ENCODE data around the gene SRP9.
"Not testable (repeated sequence)": the region's sequence is repeated elsewhere in the genome, so short reads cannot be mapped to it uniquely, and the experiment has no call there.

Gene SRP9

GRCh38 chr1:225747566-225747965 lies 30.1 kb upstream of the SRP9 start:
- H3K9me3 Mint-ChIP-seq, result no peaks in the 10 kb centered on the region
- H3K4me1 Mint-ChIP-seq (ENCODE audit: low read depth in 2 of 2), result peaks cover 0 to 2% of the 10 kb centered on the region in 2 donors
- no peak overlapping the region for H3K27ac Mint-ChIP-seq
- H3K36me3 Mint-ChIP-seq (ENCODE audit: insufficient read depth), result no peaks in the 10 kb centered on the region
- no peak for DNase-seq
- H3K4me3 Mint-ChIP-seq, result no peak overlapping the region
- ATAC-seq (replicated peaks), result no peak
- peaks cover 0 to 20% of the 10 kb centered on the region in 2 donors for H3K27me3 Mint-ChIP-seq

GRCh38 chr1:225748529-225748928 lies 29.1 kb upstream of the SRP9 start:
- Mint-ChIP-seq H3K4me3 (no peak overlapping the region), H3K9me3 (no peaks in the 10 kb centered on the region), H3K27ac (no peak overlapping the region), H3K36me3 (ENCODE audit: insufficient read depth) (no peaks in the 10 kb centered on the region), H3K27me3 (peaks cover 0 to 20% of the 10 kb centered on the region in 2 donors), H3K4me1 (ENCODE audit: low read depth in 2 of 2) (peaks cover 0 to 2% of the 10 kb centered on the region in 2 donors)
- no peak for DNase-seq
- ATAC-seq (replicated peaks), result no peak

- H3K27ac Mint-ChIP-seq, result no peak overlapping the region
- H3K4me3 Mint-ChIP-seq, result no peak overlapping the region
- no peaks in the 10 kb centered on the region for H3K9me3 Mint-ChIP-seq
- no peak for ATAC-seq (replicated peaks)
- peaks cover 0 to 2% of the 10 kb centered on the region in 2 donors for H3K4me1 Mint-ChIP-seq (ENCODE audit: low read depth in 2 of 2)
- no peaks in the 10 kb centered on the region for H3K36me3 Mint-ChIP-seq (ENCODE audit: insufficient read depth)
- no peak for DNase-seq
- peaks cover 0 to 20% of the 10 kb centered on the region in 2 donors for H3K27me3 Mint-ChIP-seq
Observed at GRCh38 chr1:225749706-225750105, 27.9 kb upstream of the SRP9 start.

GRCh38 chr1:225750420-225750819 lies 27.2 kb upstream of the SRP9 start:
- ATAC-seq (replicated peaks) (no peak), DNase-seq (no peak)
- no peaks in the 10 kb centered on the region for H3K4me1 Mint-ChIP-seq (ENCODE audit: low read depth in 2 of 2)
- no peaks in the 10 kb centered on the region for H3K36me3 Mint-ChIP-seq (ENCODE audit: insufficient read depth)
- no peak overlapping the region for H3K4me3 Mint-ChIP-seq
- no peak overlapping the region for H3K27ac Mint-ChIP-seq
- peaks cover 0 to 25% of the 10 kb centered on the region in 2 donors for H3K27me3 Mint-ChIP-seq
- H3K9me3 Mint-ChIP-seq, result no peaks in the 10 kb centered on the region

GRCh38 chr1:225750875-225751824 lies 26.5 kb upstream of the SRP9 start:
- Mint-ChIP-seq H3K4me3 (no peak overlapping the region), H3K9me3 (no peaks in the 10 kb centered on the region), H3K27me3 (peaks cover 5 to 33% of the 10 kb centered on the region in 2 donors), H3K4me1 (ENCODE audit: low read depth in 2 of 2) (peaks cover 0 to 2% of the 10 kb centered on the region in 2 donors), H3K36me3 (ENCODE audit: insufficient read depth) (no peaks in the 10 kb centered on the region), H3K27ac (no peak overlapping the region)
- DNase-seq (no peak), ATAC-seq (replicated peaks) (no peak)

GRCh38 chr1:225752245-225752644 lies 25.4 kb upstream of the SRP9 start:
- ATAC-seq (replicated peaks) (no peak), DNase-seq (no peak)
- Mint-ChIP-seq H3K4me3 (no peak overlapping the region), H3K9me3 (no peaks in the 10 kb centered on the region), H3K27ac (no peak overlapping the region), H3K27me3 (peaks cover 7 to 33% of the 10 kb centered on the region in 2 donors), H3K36me3 (ENCODE audit: insufficient read depth) (no peaks in the 10 kb centered on the region), H3K4me1 (ENCODE audit: low read depth in 2 of 2) (peaks cover 0 to 2% of the 10 kb centered on the region in 2 donors)

GRCh38 chr1:225754940-225755641 lies 22.5 kb upstream of the SRP9 start:
- no peak for DNase-seq
- Mint-ChIP-seq H3K27ac (no peak overlapping the region), H3K4me1 (ENCODE audit: low read depth in 2 of 2) (peaks cover 0 to 2% of the 10 kb centered on the region in 2 donors), H3K4me3 (no peak overlapping the region), H3K9me3 (no peaks in the 10 kb centered on the region), H3K27me3 (peaks cover 18 to 45% of the 10 kb centered on the region in 2 donors), H3K36me3 (ENCODE audit: insufficient read depth) (no peaks in the 10 kb centered on the region)
- ATAC-seq (replicated peaks), result no peak

- H3K4me3 Mint-ChIP-seq, result no peak overlapping the region
- H3K9me3 Mint-ChIP-seq, result no peaks in the 10 kb centered on the region
- H3K27ac Mint-ChIP-seq, result no peak overlapping the region
- peaks cover 18 to 43% of the 10 kb centered on the region in 2 donors for H3K27me3 Mint-ChIP-seq
- DNase-seq (no peak), ATAC-seq (replicated peaks) (no peak)
- H3K36me3 Mint-ChIP-seq (ENCODE audit: insufficient read depth), result no peaks in the 10 kb centered on the region
- peaks cover 0 to 2% of the 10 kb centered on the region in 2 donors for H3K4me1 Mint-ChIP-seq (ENCODE audit: low read depth in 2 of 2)
Observed at GRCh38 chr1:225755671-225756319, 21.8 kb upstream of the SRP9 start.

GRCh38 chr1:225757927-225758656 lies 19.5 kb upstream of the SRP9 start:
- peaks cover 31 to 38% of the 10 kb centered on the region in 2 donors for H3K27me3 Mint-ChIP-seq
- no peak for DNase-seq
- peaks cover 0 to 2% of the 10 kb centered on the region in 2 donors for H3K4me1 Mint-ChIP-seq (ENCODE audit: low read depth in 2 of 2)
- ATAC-seq (replicated peaks), result no peak
- H3K4me3 Mint-ChIP-seq, result no peak overlapping the region
- peaks cover 3% of the 10 kb centered on the region for H3K36me3 Mint-ChIP-seq (ENCODE audit: insufficient read depth)
- H3K9me3 Mint-ChIP-seq, result no peaks in the 10 kb centered on the region
- H3K27ac Mint-ChIP-seq, result no peak overlapping the region

GRCh38 chr1:225759972-225760371 lies 17.7 kb upstream of the SRP9 start:
- not testable (repeated sequence) for H3K27ac Mint-ChIP-seq; H3K36me3 Mint-ChIP-seq (ENCODE audit: insufficient read depth); H3K4me3 Mint-ChIP-seq; DNase-seq; ATAC-seq (replicated peaks); H3K4me1 Mint-ChIP-seq (ENCODE audit: low read depth in 2 of 2); H3K9me3 Mint-ChIP-seq
- peaks cover 38 to 53% of the 10 kb centered on the region in 2 donors for H3K27me3 Mint-ChIP-seq

GRCh38 chr1:225760531-225760930 lies 17.1 kb upstream of the SRP9 start:
- ATAC-seq (replicated peaks), result no peak
- Mint-ChIP-seq H3K27ac (no peak overlapping the region), H3K4me1 (ENCODE audit: low read depth in 2 of 2) (peaks cover 0 to under 1% of the 10 kb centered on the region in 2 donors)

GRCh38 chr1:225761395-225761794 lies 16.2 kb upstream of the SRP9 start:
- peaks cover 39 to 55% of the 10 kb centered on the region in 2 donors for H3K27me3 Mint-ChIP-seq
- ATAC-seq (replicated peaks); H3K27ac Mint-ChIP-seq: not testable (repeated sequence)

More at GRCh38 chr1:225760531-225760930, 17.1 kb upstream of the SRP9 start:
- H3K4me3 Mint-ChIP-seq, result no peak overlapping the region
- DNase-seq, result no peak
- peaks cover 3% of the 10 kb centered on the region for H3K36me3 Mint-ChIP-seq (ENCODE audit: insufficient read depth)
- H3K27me3 Mint-ChIP-seq, result peaks cover 38 to 53% of the 10 kb centered on the region in 2 donors
- no peaks in the 10 kb centered on the region for H3K9me3 Mint-ChIP-seq

GRCh38 chr1:225762002-225762441 lies 15.6 kb upstream of the SRP9 start:
- ATAC-seq (replicated peaks) (no peak), DNase-seq (no peak)
- peaks cover 6% of the 10 kb centered on the region for H3K36me3 Mint-ChIP-seq (ENCODE audit: insufficient read depth)
- H3K4me3 Mint-ChIP-seq, result no peak overlapping the region
- H3K27ac Mint-ChIP-seq, result no peak overlapping the region
- H3K4me1 Mint-ChIP-seq (ENCODE audit: low read depth in 2 of 2), result no peaks in the 10 kb centered on the region
- no peaks in the 10 kb centered on the region for H3K9me3 Mint-ChIP-seq
- H3K27me3 Mint-ChIP-seq, result peaks cover 40 to 62% of the 10 kb centered on the region in 2 donors

More at GRCh38 chr1:225761395-225761794, 16.2 kb upstream of the SRP9 start:
- not testable (repeated sequence) for H3K9me3 Mint-ChIP-seq; DNase-seq; H3K4me3 Mint-ChIP-seq; H3K36me3 Mint-ChIP-seq (ENCODE audit: insufficient read depth); H3K4me1 Mint-ChIP-seq (ENCODE audit: low read depth in 2 of 2)

Measured in effector memory CD8-positive, alpha-beta T cell (primary cell).